SU-DHL-6 (cell line): ENCODE measurements around the gene CSTB.

Experiments
- H2AFZ ChIP-seq: fragments of 200-600 bp; sonication (generic); 2 replicates; pipeline ENCODE4 v1.6.1; 2014; ENCODE audit warnings: low read depth, mild to moderate bottlenecking, moderate library complexity, mixed read lengths, antibody characterized with exemption, low read length; ENCODE audit not compliant: severe bottlenecking
- H3F3A ChIP-seq: fragments of 200-600 bp; shearing (Covaris generic); 2 replicates; pipeline ENCODE4 v1.6.0; 2016; ENCODE audit warnings: antibody characterized with exemption, mild to moderate bottlenecking; ENCODE audit not compliant: insufficient read depth
- H3K27ac ChIP-seq: fragments of 200-600 bp; sonication (generic); 2 replicates; pipeline ENCODE4 v1.5.1; 2016; ENCODE audit warnings: low read depth, mild to moderate bottlenecking, low read length, moderate library complexity, mixed read lengths
- H3K27me3 ChIP-seq: fragments of 200-600 bp; sonication (generic), shearing (Covaris generic); 2 replicates; pipeline ENCODE4 v1.6.0; 2014; ENCODE audit warnings: mild to moderate bottlenecking, low read length
- H3K36me3 ChIP-seq: fragments of 200-600 bp; sonication (generic); 2 replicates; pipeline ENCODE4 v1.6.1; 2014; ENCODE audit warnings: mild to moderate bottlenecking, low read length, mixed read lengths
- H3K4me2 ChIP-seq: fragments of 300-600, 200-600 bp; shearing (Covaris generic), sonication (generic); 2 replicates; pipeline ENCODE4 v1.6.0; 2014; ENCODE audit warnings: low read length, low read depth, mild to moderate bottlenecking; ENCODE audit not compliant: poor library complexity, severe bottlenecking
- H3K4me3 ChIP-seq: fragments of 200-600 bp; sonication (generic); 2 replicates; pipeline ENCODE4 v1.5.1; 2014; ENCODE audit warnings: antibody characterized with exemption, low read length, mild to moderate bottlenecking, mixed read lengths; ENCODE audit not compliant: insufficient read depth, poor library complexity, severe bottlenecking
- H3K79me2 ChIP-seq: fragments of 200-600 bp; sonication (generic); 2 replicates; pipeline ENCODE4 v1.6.1; 2014; ENCODE audit warnings: mild to moderate bottlenecking, low read length, moderate library complexity; ENCODE audit not compliant: insufficient read depth
- H3K9ac ChIP-seq: fragments of 200-600 bp; sonication (generic); 2 replicates; pipeline ENCODE4 v1.7.0; 2014; ENCODE audit warnings: mild to moderate bottlenecking, low read length
- H3K9me2 ChIP-seq: fragments of 200-600 bp; sonication (generic); replicated peaks from 2 replicates; pipeline ENCODE4 v1.6.1; 2014; ENCODE audit warnings: low read length; ENCODE audit not compliant: insufficient read depth
- H3K9me3 ChIP-seq: fragments of 200-600 bp; sonication (generic); 2 replicates; pipeline ENCODE4 v1.6.1; 2014; ENCODE audit warnings: low read length, mixed read lengths; ENCODE audit not compliant: insufficient read depth
- H4K20me1 ChIP-seq: fragments of 200-600 bp; sonication (generic); 2 replicates; pipeline ENCODE4 v1.6.1; 2014; ENCODE audit warnings: low read depth, mild to moderate bottlenecking, antibody characterized with exemption, low read length, moderate library complexity, mixed read lengths
- EZH2phosphoT487 ChIP-seq: fragments of 200-600 bp; sonication (generic), shearing (Covaris generic); conservative IDR thresholded peaks from 2 replicates; pipeline ENCODE4 v1.6.1; 2018; ENCODE audit warnings: mild to moderate bottlenecking, antibody characterized with exemption, low read length, moderate library complexity, mixed read lengths
- TF ChIP-seq, protein P1 (sequence below): fragments of 200-600 bp; sonication (generic); IDR thresholded peaks from one replicate; pipeline ENCODE4 v1.5.1; 2017; ENCODE audit warnings: antibody characterized with exemption, mild to moderate bottlenecking, low read length, moderate library complexity; ENCODE audit not compliant: insufficient read depth, poor library complexity, severe bottlenecking

The CSTB gene

DNA sequence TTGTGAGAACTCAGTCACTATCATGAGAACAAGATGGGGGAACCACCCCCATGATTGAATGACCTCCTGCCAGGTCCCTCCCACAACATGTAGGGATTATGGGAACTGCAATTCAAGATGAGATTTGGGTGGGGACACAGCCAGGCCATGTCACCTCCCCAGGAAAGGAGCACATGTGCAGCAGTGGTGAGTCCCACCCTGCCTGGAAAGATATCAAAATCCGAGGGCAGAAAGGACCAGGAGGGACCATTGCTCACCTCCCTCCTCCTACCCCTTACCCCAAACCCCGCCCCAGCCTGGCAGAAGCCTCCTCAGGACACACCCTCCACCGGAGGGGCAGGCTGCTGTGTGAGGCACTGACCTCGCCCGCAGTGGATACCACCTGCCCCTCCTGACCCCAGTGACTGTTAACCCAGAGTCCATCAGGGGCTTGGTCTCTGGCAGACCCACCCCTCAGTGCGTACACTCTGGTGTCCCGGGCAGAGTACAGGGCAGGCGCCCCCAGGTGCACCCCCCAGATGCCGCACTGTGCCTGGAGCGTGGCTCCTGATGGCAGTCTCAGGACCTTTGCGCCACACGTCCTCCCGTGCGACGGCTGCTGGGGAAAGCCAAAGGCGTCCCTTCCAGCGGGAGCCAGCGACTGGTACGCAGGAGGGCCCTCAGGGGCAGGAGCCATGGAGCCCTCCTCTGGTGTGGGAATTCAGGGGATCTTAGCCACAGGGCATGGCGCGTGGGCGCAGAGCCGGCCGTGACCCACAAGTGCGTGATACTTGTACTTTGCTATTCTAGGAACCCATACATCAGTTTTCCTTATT lies 36.3 kb downstream of the CSTB start:
- no peaks in the 10 kb centered on the region for H3K36me3 ChIP-seq

DNA sequence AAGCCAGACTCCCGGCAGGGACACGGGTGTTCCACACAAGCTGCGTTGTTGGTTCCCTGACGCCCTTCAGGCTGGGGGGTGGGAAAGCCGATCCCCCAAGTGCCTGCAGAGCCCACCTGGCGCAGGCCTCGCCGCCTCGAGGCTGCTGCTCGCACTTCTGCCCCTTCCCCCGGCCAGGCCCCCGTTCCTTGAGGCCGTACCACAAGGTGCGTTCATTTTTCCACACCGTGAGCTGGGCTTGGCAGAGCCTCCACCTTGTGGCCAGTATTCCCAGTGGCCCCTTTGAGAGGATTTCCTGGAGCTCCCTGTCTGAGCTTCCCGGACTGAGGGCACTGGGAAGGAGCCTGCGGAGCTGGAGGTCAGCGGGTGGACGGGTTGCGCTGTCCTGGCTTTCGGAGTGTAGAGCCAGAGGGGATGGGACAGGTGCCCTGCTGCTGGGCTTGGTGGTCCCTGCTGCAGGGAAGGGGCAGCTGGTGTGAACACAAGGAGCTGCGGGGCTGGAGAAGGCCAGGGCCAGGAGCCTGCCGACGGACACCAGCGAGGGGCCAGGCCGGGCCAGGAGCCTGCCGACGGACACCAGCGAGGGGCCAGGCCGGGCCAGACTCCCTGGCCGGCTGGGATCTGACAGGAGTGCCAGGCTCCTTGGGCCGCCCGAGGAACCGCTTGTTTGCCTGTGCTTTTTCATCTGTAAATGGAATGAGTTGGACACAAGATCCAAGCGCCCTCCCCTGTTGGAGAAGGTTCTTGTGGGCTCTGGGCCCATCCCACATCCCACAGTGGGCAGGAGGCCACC lies 38.8 kb downstream of the CSTB start:
- Histone ChIP-seq H3K9me3 (no peaks in the 10 kb centered on the region), H3K79me2 (no peaks in the 10 kb centered on the region), H3K9ac (no peak overlapping the region), H4K20me1 (no peaks in the 10 kb centered on the region), H3K27me3 (no peaks in the 10 kb centered on the region), H3K27ac (no peak overlapping the region), H2AFZ (no peak overlapping the region), H3K36me3 (no peaks in the 10 kb centered on the region), H3F3A (no peaks in the 10 kb centered on the region), H3K9me2 (no peaks in the 10 kb centered on the region), H3K4me2 (no peak overlapping the region), H3K4me3 (no peak overlapping the region)
- TF ChIP-seq EZH2phosphoT487: no peak

More for the DNA sequence above, 36.3 kb downstream of the CSTB start:
- Histone ChIP-seq H3K4me3 (no peak overlapping the region), H3K9ac (no peak overlapping the region), H3K27me3 (no peaks in the 10 kb centered on the region), H3K9me2 (no peaks in the 10 kb centered on the region), H3F3A (no peaks in the 10 kb centered on the region), H3K27ac (no peak overlapping the region), H3K9me3 (no peaks in the 10 kb centered on the region), H2AFZ (no peak overlapping the region), H4K20me1 (no peaks in the 10 kb centered on the region), H3K4me2 (no peak overlapping the region), H3K79me2 (no peaks in the 10 kb centered on the region)
- TF ChIP-seq, protein P1, sequence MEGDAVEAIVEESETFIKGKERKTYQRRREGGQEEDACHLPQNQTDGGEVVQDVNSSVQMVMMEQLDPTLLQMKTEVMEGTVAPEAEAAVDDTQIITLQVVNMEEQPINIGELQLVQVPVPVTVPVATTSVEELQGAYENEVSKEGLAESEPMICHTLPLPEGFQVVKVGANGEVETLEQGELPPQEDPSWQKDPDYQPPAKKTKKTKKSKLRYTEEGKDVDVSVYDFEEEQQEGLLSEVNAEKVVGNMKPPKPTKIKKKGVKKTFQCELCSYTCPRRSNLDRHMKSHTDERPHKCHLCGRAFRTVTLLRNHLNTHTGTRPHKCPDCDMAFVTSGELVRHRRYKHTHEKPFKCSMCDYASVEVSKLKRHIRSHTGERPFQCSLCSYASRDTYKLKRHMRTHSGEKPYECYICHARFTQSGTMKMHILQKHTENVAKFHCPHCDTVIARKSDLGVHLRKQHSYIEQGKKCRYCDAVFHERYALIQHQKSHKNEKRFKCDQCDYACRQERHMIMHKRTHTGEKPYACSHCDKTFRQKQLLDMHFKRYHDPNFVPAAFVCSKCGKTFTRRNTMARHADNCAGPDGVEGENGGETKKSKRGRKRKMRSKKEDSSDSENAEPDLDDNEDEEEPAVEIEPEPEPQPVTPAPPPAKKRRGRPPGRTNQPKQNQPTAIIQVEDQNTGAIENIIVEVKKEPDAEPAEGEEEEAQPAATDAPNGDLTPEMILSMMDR: no peak
- no peak for TF ChIP-seq EZH2phosphoT487

DNA sequence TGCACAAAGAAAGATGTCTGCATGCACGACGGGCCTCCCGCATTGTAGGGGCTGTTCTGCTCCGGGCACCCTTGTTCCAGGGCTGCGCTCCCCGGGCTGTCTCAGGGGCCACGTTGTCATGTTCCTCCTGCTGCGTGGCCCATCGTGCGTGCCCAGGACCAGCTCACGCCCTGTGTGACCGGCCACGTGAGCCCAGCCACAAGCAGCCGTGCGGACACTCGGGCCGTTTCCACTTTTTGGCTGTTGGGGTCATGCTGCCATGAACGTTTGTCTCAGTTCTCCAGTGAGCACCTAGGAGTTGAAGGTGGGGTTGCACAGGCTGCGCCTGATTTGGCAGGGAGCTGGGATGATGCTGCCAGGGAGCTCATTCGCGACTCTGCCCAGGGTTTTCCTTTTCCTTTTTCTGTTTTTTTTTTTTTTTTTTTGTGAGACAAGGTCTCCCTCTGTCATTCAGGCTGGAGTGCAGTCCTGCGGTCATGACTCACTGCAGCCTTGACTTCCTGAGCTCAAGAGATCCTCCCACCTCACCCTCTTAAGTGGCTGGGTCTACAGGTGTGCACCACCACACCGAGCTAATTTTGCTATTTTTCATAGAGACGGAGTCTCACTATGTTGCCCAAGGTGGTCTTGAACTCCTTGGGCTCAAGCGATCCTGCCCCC lies 39.8 kb downstream of the CSTB start:
- Histone ChIP-seq H3K4me3 (no peak overlapping the region), H3K9me3 (no peaks in the 10 kb centered on the region), H3K27me3 (no peaks in the 10 kb centered on the region), H4K20me1 (no peaks in the 10 kb centered on the region), H3F3A (no peaks in the 10 kb centered on the region), H3K9me2 (no peaks in the 10 kb centered on the region), H3K36me3 (no peaks in the 10 kb centered on the region), H3K9ac (no peak overlapping the region), H2AFZ (no peak overlapping the region), H3K79me2 (no peaks in the 10 kb centered on the region), H3K27ac (no peak overlapping the region), H3K4me2 (no peak overlapping the region)
- TF ChIP-seq, protein P1: no peak
- TF ChIP-seq EZH2phosphoT487: no peak
